Measurements from ENCODE around the gene TDRD9.
"Not testable (repeated sequence)": the region's sequence is repeated elsewhere in the genome, so short reads cannot be mapped to it uniquely, and the experiment has no call there.

- TF ChIP-seq TAF1 (IDR thresholded peaks at IDR 0.05; ENCODE audit: low read depth, low read length); SPI1 (IDR thresholded peaks at IDR 0.05; ENCODE audit: low read depth, low read length); POLR2A (IDR thresholded peaks at IDR 0.05; ENCODE audit: low read depth, low read length); PAX5 (IDR thresholded peaks at IDR 0.05; ENCODE audit: insufficient read depth, low read length, severe bottlenecking): not testable (repeated sequence)
These were observed 52.5 kb downstream of the TDRD9 start for GRCh38 chr14:103980623-103981238.

Measured in GM12891 (cell line).